Loucy (cell line): ENCODE data around the gene CIAO3.

Experiments
- H2AFZ ChIP-seq: fragments of 200-600 bp; sonication (generic); 2 replicates; pipeline ENCODE4 v1.6.0; 2016; ENCODE audit warnings: antibody characterized with exemption, mild to moderate bottlenecking, low read length, moderate library complexity
- H3F3A ChIP-seq: fragments of 200-600 bp; 2 replicates; pipeline ENCODE4 v1.6.0; 2016; ENCODE audit warnings: antibody characterized with exemption, low read depth, mild to moderate bottlenecking
- H3K27me3 ChIP-seq: fragments of 200-600 bp; sonication (generic); 2 replicates; pipeline ENCODE4 v1.6.1; 2014; ENCODE audit warnings: low read length, mild to moderate bottlenecking; ENCODE audit not compliant: insufficient read depth, poor library complexity, severe bottlenecking
- H3K36me3 ChIP-seq: fragments of 200-600 bp; sonication (generic); 2 replicates; pipeline ENCODE4 v1.6.1; 2016; ENCODE audit warnings: low read length; ENCODE audit not compliant: insufficient read depth
- H3K4me1 ChIP-seq: fragments of 200-600 bp; sonication (generic); 2 replicates; pipeline ENCODE4 v1.5.1; 2014; ENCODE audit warnings: low read length, mild to moderate bottlenecking; ENCODE audit not compliant: insufficient read depth, poor library complexity, severe bottlenecking
- H3K4me2 ChIP-seq: fragments of 200-600 bp; sonication (generic); 2 replicates; pipeline ENCODE4 v1.6.0; 2014; ENCODE audit warnings: antibody characterized with exemption, low read length, low read depth, mild to moderate bottlenecking; ENCODE audit not compliant: poor library complexity, severe bottlenecking
- H3K4me3 ChIP-seq: fragments of 200-600 bp; sonication (generic); 2 replicates; pipeline ENCODE4 v1.5.1; 2014; ENCODE audit warnings: low read length, mild to moderate bottlenecking, mixed read lengths; ENCODE audit not compliant: poor library complexity, severe bottlenecking
- H3K79me2 ChIP-seq: fragments of 200-600 bp; sonication (generic); 2 replicates; pipeline ENCODE4 v1.6.1; 2014; ENCODE audit warnings: low read length; ENCODE audit not compliant: insufficient read depth
- H3K9ac ChIP-seq: fragments of 200-600 bp; sonication (generic); 2 replicates; pipeline ENCODE4 v1.6.0; 2014; ENCODE audit warnings: mild to moderate bottlenecking, low read depth, low read length, moderate library complexity; ENCODE audit not compliant: poor library complexity, severe bottlenecking
- H3K9me2 ChIP-seq: fragments of 200-600 bp; sonication (generic); replicated peaks from 2 replicates; pipeline ENCODE4 v1.6.1; 2016; ENCODE audit warnings: low read depth, low read length, mixed read lengths
- H3K9me3 ChIP-seq: fragments of 200-600 bp; sonication (generic); 2 replicates; pipeline ENCODE4 v1.6.1; 2014; ENCODE audit warnings: mild to moderate bottlenecking, antibody characterized with exemption, low read length, low read depth; ENCODE audit not compliant: insufficient read depth
- H4K20me1 ChIP-seq: fragments of 200-600 bp; sonication (generic); 2 replicates; pipeline ENCODE4 v1.6.0; 2014; ENCODE audit warnings: antibody characterized with exemption, low read length, mild to moderate bottlenecking; ENCODE audit not compliant: insufficient read depth, poor library complexity, severe bottlenecking
- EZH2phosphoT487 ChIP-seq: fragments of 200-600 bp; IDR thresholded peaks from 2 replicates; pipeline ENCODE4 v1.6.1; 2018; ENCODE audit warnings: antibody characterized with exemption, mild to moderate bottlenecking, moderate library complexity, borderline replicate concordance
- TF ChIP-seq, protein P1 (sequence below): fragments of 200-600 bp; sonication (generic); conservative IDR thresholded peaks from 2 replicates; pipeline ENCODE4 v1.5.1; 2014; ENCODE audit warnings: mild to moderate bottlenecking, antibody characterized with exemption, low read length

Gene CIAO3

DNA sequence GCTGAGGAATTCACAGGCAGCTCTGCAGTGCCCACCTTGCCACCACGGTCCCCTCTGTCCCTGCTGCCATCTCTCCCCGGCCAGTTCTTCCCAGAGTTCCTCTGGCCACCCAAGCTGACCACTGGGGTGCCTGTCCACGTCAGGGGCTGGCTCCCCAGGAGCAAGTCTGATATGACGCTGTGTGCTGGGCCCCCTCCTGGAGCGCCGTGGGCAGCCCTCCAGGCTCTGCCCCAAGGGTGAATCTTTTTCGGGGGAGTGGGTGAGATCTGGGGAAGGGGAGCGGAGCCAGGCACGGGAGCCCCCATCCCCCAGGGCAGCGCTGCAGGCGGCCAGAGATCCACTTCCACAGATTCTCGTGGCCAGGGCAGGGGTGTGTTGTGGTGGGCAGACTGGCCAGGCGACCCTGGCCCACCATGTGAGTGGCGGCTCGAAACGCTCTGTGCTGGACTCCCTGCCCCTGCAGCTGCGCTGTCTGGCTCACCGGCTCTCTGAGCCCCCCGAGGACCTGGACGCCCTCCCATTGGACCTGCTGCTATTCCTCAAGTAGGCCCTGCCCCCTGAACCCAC lies 23.5 kb upstream of the CIAO3 start:
- Histone ChIP-seq H3K9me2 (no peaks in the 10 kb centered on the region), H3K9me3 (no peaks in the 10 kb centered on the region), H3K79me2 (no peaks in the 10 kb centered on the region), H3K9ac (no peak overlapping the region), H4K20me1 (no peaks in the 10 kb centered on the region), H3F3A (no peaks in the 10 kb centered on the region), H3K4me1 (no peaks in the 10 kb centered on the region), H2AFZ (no peak overlapping the region), H3K36me3 (no peaks in the 10 kb centered on the region), H3K4me2 (no peak overlapping the region), H3K27me3 (no peaks in the 10 kb centered on the region), H3K4me3 (no peak overlapping the region)
- no peak for TF ChIP-seq EZH2phosphoT487
- TF ChIP-seq, protein P1, sequence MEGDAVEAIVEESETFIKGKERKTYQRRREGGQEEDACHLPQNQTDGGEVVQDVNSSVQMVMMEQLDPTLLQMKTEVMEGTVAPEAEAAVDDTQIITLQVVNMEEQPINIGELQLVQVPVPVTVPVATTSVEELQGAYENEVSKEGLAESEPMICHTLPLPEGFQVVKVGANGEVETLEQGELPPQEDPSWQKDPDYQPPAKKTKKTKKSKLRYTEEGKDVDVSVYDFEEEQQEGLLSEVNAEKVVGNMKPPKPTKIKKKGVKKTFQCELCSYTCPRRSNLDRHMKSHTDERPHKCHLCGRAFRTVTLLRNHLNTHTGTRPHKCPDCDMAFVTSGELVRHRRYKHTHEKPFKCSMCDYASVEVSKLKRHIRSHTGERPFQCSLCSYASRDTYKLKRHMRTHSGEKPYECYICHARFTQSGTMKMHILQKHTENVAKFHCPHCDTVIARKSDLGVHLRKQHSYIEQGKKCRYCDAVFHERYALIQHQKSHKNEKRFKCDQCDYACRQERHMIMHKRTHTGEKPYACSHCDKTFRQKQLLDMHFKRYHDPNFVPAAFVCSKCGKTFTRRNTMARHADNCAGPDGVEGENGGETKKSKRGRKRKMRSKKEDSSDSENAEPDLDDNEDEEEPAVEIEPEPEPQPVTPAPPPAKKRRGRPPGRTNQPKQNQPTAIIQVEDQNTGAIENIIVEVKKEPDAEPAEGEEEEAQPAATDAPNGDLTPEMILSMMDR, result no peak

- Histone ChIP-seq H4K20me1 (no peaks in the 10 kb centered on the region), H2AFZ (no peak overlapping the region), H3F3A (no peaks in the 10 kb centered on the region), H3K4me3 (no peak overlapping the region), H3K36me3 (no peaks in the 10 kb centered on the region), H3K9me3 (no peaks in the 10 kb centered on the region), H3K9me2 (no peaks in the 10 kb centered on the region), H3K79me2 (no peaks in the 10 kb centered on the region), H3K9ac (no peak overlapping the region), H3K4me1 (no peaks in the 10 kb centered on the region), H3K27me3 (no peaks in the 10 kb centered on the region), H3K4me2 (no peak overlapping the region)
- no peak for TF ChIP-seq EZH2phosphoT487
- TF ChIP-seq, protein P1, result no peak
Measured at GRCh38 chr16:763369-764183, 22.8 kb upstream of the CIAO3 start.

- no peaks in the 10 kb centered on the region for H3F3A ChIP-seq
- no peaks in the 10 kb centered on the region for H3K36me3 ChIP-seq
- no peak overlapping the region for H3K4me2 ChIP-seq
Measured at GRCh38 chr16:762595-763268, 21.9 kb upstream of the CIAO3 start.

More at GRCh38 chr16:762595-763268, 21.9 kb upstream of the CIAO3 start:
- no peak overlapping the region for H3K4me3 ChIP-seq
- no peaks in the 10 kb centered on the region for H3K27me3 ChIP-seq
- no peak for TF ChIP-seq EZH2phosphoT487
- TF ChIP-seq, protein P1, result no peak
- no peaks in the 10 kb centered on the region for H3K9me2 ChIP-seq
- no peaks in the 10 kb centered on the region for H3K79me2 ChIP-seq
- H3K4me1 ChIP-seq, result no peaks in the 10 kb centered on the region
- H4K20me1 ChIP-seq, result no peaks in the 10 kb centered on the region
- H3K9me3 ChIP-seq, result no peaks in the 10 kb centered on the region
- no peak overlapping the region for H3K9ac ChIP-seq
- H2AFZ ChIP-seq, result no peak overlapping the region
